CD4-positive, alpha-beta T cell (primary cell): Measurements from ENCODE around the gene CMSS1. TPM values are rescaled to one million over a fixed set of nuclear protein-coding genes. Genes with fewer than 3 reads are reported as not detected.

Source experiments
- ATAC-seq: fragments of 200-7000 bp; cut with Tn5 transposase; one replicate; pipeline ENCODE4 v1.10.0; 2022; ENCODE audit warnings: mild to moderate bottlenecking; ENCODE audit not compliant: poor library complexity
- CTCF ChIA-PET: fragments of 350-600 bp; sonication (Branson Sonifier 250); formaldehyde crosslinking; loops from one replicate; lab custom pipeline; 2021; ENCODE audit warnings: antibody characterized with exemption, inconsistent platforms; lab: Charles Lee
- POLR2A ChIA-PET: fragments of 350-600 bp; sonication (Branson Sonifier 250); formaldehyde crosslinking; loops from one replicate; lab custom pipeline; 2021; ENCODE audit warnings: antibody characterized with exemption, inconsistent platforms; lab: Charles Lee
- DNase-seq, 14 experiments: peaks; one replicate each; pipeline ENCODE4 v3.0.0-alpha.2; 2013 to 2020; ENCODE audit warnings: mixed read lengths in 2 of 14
- H3K27ac ChIP-seq, 2 donors: one replicate each; pipeline versions ENCODE4 v1.5.1 to v1.7.0; 2013; ENCODE audit warnings: low read length in 2 of 2, low read depth in 1 of 2, mild to moderate bottlenecking in 1 of 2
- H3K27me3 ChIP-seq, 2 experiments: 1 replicate in 1 of 2; 2 replicates in 1 of 2; pipeline versions ENCODE4 v1.6.1 to v1.7.0; 2013; ENCODE audit warnings: low read length in 2 of 2, control low read depth in 1 of 2, mild to moderate bottlenecking in 1 of 2, moderate library complexity in 1 of 2; ENCODE audit not compliant: insufficient read depth in 2 of 2, control insufficient read depth in 1 of 2
- H3K36me3 ChIP-seq: one replicate; pipeline ENCODE4 v1.6.1; 2013; ENCODE audit warnings: low read length, control low read depth; ENCODE audit not compliant: insufficient read depth
- H3K4me1 ChIP-seq: one replicate; pipeline ENCODE4 v1.6.1; 2013; ENCODE audit warnings: low read length, control low read depth; ENCODE audit not compliant: insufficient read depth
- H3K4me3 ChIP-seq: one replicate; pipeline ENCODE4 v1.5.1; 2013; ENCODE audit warnings: mild to moderate bottlenecking, low read length, moderate library complexity
- H3K9me3 ChIP-seq, 2 experiments: 1 replicate in 1 of 2; 2 replicates in 1 of 2; pipeline versions ENCODE4 v1.6.1 to v1.7.0; 2013; ENCODE audit warnings: low read length in 2 of 2, mild to moderate bottlenecking in 2 of 2, control low read depth in 1 of 2, moderate library complexity in 1 of 2; ENCODE audit not compliant: control insufficient read depth in 1 of 2, insufficient read depth in 1 of 2
- H3K27ac Mint-ChIP-seq: one replicate; pipeline ENCODE4 v1.8.0; 2020; ENCODE audit warnings: mixed read lengths
- H3K27me3 Mint-ChIP-seq: one replicate; pipeline ENCODE4 v1.8.0; 2021; ENCODE audit warnings: mixed read lengths
- H3K36me3 Mint-ChIP-seq: one replicate; pipeline ENCODE4 v1.8.0; 2021; ENCODE audit warnings: low read depth, mixed read lengths
- H3K4me1 Mint-ChIP-seq: one replicate; pipeline ENCODE4 v1.8.0; 2021; ENCODE audit warnings: low read depth, mixed read lengths
- H3K4me3 Mint-ChIP-seq: one replicate; pipeline ENCODE4 v1.8.0; 2020; ENCODE audit warnings: mild to moderate bottlenecking, mixed read lengths
- H3K9me3 Mint-ChIP-seq: one replicate; pipeline ENCODE4 v1.8.0; 2020; ENCODE audit warnings: mixed read lengths
- CTCF ChIP-seq: fragments of 200-600 bp; IDR thresholded peaks from one replicate; pipeline ENCODE4 v1.8.0; 2022; ENCODE audit warnings: antibody characterized with exemption, mild to moderate bottlenecking
- intact Hi-C, 2 experiments: fragments of 100-400 bp; cut with DNase I in 1 of 2; cut with micrococcal nuclease in 1 of 2; formaldehyde crosslinking; loops; one replicate each; pipeline versions ENCODE4 v1.15.1 to v1.9.0; 2023 to 2025; cut with DNase I, micrococcal nuclease
- total RNA-seq, 174 experiments: library from RNA in 2 of 174; stranded (reverse) in 2 of 174; gene quantifications; one replicate each; pipeline ENCODE4 v1.2.3 and lab custom pipeline; 2021 to 2026

Gene CMSS1
- total RNA-seq, 2 experiments from 2014 or later = 12.2 TPM

DNA sequence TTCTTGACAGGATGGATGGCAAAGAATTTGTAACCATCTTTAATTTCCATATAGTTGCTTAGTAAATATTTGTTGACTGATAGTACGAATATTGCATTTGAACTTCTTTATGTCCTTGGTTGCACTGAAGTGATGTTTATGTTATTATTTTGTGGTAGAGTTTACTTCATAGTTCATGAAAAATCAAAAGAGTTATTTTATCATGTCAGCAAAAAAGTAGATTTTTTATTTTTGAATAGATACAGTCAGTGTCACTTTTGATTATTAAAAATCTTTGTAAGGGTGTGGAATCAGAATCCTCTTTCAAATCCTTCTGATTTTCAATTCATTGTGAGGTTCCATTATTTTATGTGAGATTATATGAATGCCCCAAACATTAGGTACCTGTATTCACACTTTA lies 261.7 kb downstream of the CMSS1 start:
- Mint-ChIP-seq H3K4me1 (peaks cover 21% of the 10 kb centered on the region), H3K27me3 (no peaks in the 10 kb centered on the region), H3K36me3 (no peaks in the 10 kb centered on the region), H3K9me3 (no peaks in the 10 kb centered on the region), H3K27ac (no peak overlapping the region), H3K4me3 (no peak overlapping the region)
- H3K4me3 ChIP-seq = no peak overlapping the region
- H3K27me3 ChIP-seq = no peaks in the 10 kb centered on the region
- intact Hi-C loops = no loop called here
- no peak for TF ChIP-seq CTCF
- ATAC-seq (no peak), DNase-seq (no peak)
- ChIA-PET CTCF (no interaction called here), POLR2A (no interaction called here)
- no peaks in the 10 kb centered on the region for H3K36me3 ChIP-seq
- H3K4me1 ChIP-seq = no peaks in the 10 kb centered on the region
- H3K27ac ChIP-seq = no peak overlapping the region
- H3K9me3 ChIP-seq = no peaks in the 10 kb centered on the region

DNA sequence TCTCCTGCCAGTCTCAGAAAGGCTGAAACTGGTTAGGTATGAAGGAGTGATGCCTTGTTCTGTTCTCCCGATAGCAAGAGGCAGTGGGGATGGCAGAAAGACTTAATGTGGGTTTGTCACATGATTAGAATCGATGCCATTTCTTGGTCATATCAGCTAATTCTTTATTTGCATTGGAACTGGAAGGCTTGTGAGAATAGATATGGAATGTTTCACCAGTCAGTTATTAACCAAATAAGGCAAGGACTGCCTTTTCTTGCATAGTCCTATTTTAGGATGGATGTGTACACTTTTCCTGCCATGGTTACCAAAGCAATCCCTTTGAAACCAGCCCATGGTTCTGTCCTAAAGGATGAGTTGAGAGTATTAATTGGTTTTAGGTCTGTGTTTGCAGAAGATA lies 262.9 kb downstream of the CMSS1 start:
- Mint-ChIP-seq H3K36me3 (no peaks in the 10 kb centered on the region), H3K4me1 (peaks cover 12% of the 10 kb centered on the region), H3K9me3 (no peaks in the 10 kb centered on the region), H3K27ac (no peak overlapping the region), H3K27me3 (no peaks in the 10 kb centered on the region), H3K4me3 (no peak overlapping the region)
- ChIA-PET CTCF (no interaction called here), POLR2A (interaction anchor here (1.3 kb wide), 1 partner anchor 9 kb away, joined by 4 read pairs; no protein-coding TSS in a partner anchor)
- no peak for ATAC-seq
- H3K27me3 ChIP-seq = no peaks in the 10 kb centered on the region
- no peak for TF ChIP-seq CTCF
- no peaks in the 10 kb centered on the region for H3K36me3 ChIP-seq
- H3K9me3 ChIP-seq = no peaks in the 10 kb centered on the region
- no peak overlapping the region for H3K4me3 ChIP-seq
- DNase-seq = no peak
- intact Hi-C loops = no loop called here
- H3K27ac ChIP-seq = no peak overlapping the region
- H3K4me1 ChIP-seq = no peaks in the 10 kb centered on the region

GRCh38 chr3:100081311-100081710 lies 263.6 kb downstream of the CMSS1 start:
- Mint-ChIP-seq H3K27ac (no peak overlapping the region), H3K4me3 (no peak overlapping the region), H3K4me1 (peaks cover 5% of the 10 kb centered on the region), H3K9me3 (no peaks in the 10 kb centered on the region), H3K36me3 (no peaks in the 10 kb centered on the region), H3K27me3 (no peaks in the 10 kb centered on the region)
- ATAC-seq (no peak), DNase-seq (no peak)
- Histone ChIP-seq H3K27ac (no peak overlapping the region), H3K27me3 (no peaks in the 10 kb centered on the region), H3K9me3 (no peaks in the 10 kb centered on the region), H3K4me3 (no peak overlapping the region), H3K36me3 (no peaks in the 10 kb centered on the region), H3K4me1 (no peaks in the 10 kb centered on the region)
- TF ChIP-seq CTCF = no peak
- CTCF ChIA-PET = no interaction called here
- POLR2A ChIA-PET = no interaction called here
- intact Hi-C loops = no loop called here
